ENCODE measurements around the gene UMAD1. TPM values are rescaled to one million over a fixed set of nuclear protein-coding genes. Genes with fewer than 3 reads are reported as not detected.

UMAD1 gene
- total RNA-seq, 1 donor from 2014 or later: 14.3 TPM

DNA sequence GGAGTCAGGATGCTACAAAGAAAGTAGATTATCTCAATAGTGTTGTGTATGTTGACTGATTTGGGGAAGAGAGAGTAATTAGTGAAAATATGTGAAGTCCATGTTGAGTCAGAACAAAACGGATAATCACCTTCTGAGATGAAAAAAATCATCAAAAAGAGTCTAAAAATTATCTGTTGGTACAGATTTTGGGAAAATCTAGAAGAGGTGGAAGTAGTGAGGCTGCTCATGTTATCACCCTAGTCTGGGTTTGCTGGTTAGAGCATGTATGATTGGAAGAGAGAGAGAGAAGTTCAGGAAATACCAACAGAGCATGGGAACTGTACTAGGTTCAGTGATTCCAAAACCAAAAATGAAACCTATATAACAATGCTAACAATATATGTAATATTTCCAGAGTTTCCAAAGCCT is 65.6 kb downstream of the UMAD1 start:
- DNase-seq (no peak), ATAC-seq (ENCODE audit: poor library complexity) (no peak)
- intact Hi-C loops (cut with DNase I): no loop called here

DNA sequence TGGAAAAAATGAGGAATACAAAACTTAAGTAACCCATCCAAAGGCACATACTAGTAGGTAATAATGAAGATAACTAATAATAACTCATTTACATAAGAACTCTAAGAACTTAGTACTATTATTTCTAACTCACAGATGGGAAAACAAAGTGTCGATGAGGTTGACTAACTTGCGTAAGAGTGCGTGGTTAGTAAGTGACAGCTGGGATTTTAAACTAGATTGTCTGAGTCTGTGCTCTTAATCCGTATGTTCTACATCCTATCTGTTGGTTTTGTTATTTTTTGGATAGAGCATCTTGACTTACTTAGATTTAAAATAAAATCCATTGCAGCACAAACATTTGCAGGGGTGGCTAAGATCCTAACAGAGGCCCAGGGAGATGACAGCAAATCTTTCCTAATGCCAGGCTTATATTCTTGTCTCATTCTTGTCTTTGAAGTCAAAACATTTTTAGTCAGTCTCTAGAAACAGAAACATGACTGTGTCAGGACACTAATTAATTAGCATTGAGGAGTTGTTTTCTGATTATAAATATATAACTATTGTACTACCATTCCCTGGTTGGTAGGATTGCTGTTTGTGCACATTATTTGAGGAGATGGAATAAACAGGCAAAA is 66.1 kb downstream of the UMAD1 start:
- no peak for ATAC-seq (ENCODE audit: poor library complexity)
- intact Hi-C loops (cut with DNase I): no loop called here
- no peak for DNase-seq

DNA sequence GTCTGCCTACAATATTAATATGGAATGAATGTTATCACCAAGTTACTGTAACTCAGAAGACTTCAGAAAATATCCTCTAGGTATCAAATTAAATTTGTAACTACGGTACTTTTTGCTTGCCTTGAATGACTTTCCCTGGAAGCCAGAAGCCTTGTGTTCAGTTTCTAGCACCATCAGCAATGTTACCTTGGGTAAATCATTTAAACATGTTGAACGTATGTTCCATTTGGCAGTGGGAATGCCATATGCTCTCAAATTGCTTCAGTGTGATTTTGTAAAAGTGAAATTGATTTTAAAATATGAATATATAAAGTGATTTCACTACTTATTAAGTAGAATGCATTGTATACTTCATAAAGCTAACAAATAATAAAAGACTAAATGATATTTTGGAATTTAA is 66.7 kb downstream of the UMAD1 start:
- DNase-seq: no peak
- ATAC-seq (ENCODE audit: poor library complexity): no peak
- intact Hi-C loops (cut with DNase I): no loop called here

DNA sequence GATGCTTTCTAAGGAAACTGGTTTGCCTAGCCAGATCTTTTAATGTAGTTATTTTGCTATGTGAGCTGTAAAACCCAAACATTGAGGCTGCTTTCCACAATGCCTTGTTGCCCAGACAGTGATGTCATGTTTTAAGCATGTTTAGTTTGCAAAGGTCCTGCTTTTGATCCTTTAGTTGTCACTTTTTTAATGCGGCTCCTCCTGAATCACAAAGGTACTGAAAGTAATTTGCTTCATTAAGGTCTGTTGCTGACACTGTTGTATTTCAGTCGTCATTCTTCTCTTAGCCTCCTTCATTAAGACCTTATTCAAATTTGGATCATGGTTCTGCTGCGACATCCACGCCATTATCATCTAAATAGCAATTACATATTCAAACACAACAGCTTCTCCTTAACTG is 67.3 kb downstream of the UMAD1 start:
- no peak for DNase-seq
- intact Hi-C loops (cut with DNase I): no loop called here
- peak; percentile 26 for ATAC-seq (ENCODE audit: poor library complexity)

DNA sequence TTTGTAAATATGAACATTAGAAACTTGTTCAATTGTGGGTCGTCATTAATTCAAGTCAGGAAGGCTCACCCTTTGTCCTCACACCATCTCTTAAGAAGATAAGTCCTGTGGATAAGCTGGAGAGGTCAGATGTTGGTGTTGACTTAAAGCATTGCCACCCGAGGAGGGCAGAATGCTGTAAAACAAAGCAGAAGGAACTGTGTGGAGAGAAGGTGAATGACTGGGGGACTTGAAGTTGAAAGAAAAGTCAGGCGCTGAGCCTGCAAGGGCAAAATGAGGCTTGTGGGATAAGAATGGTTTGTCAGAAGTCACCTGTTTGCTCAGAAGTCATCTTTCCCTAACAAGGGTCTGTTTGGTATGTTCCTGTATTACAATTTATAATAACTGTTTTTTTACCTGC is 68.7 kb downstream of the UMAD1 start:
- no peak for ATAC-seq (ENCODE audit: poor library complexity)
- DNase-seq: no peak
- intact Hi-C loops (cut with DNase I): no loop called here

DNA sequence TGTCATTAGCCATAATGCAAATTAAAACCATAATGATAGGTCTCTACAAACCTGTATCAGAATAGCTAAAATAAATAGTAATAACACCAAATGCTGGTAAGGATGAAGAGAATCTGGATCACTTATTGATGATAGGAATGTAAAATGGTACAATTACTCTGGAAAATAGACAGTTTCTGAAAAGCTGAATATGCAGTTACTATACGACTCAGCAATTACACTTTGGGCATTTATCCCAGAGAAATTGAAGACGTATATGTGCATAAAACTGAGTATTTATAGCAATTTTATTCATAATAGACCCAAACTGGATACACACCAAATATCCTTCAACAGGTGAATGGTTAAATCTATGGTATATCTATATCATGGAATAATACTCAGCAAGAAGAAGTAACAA is 69.9 kb downstream of the UMAD1 start:
- ATAC-seq (ENCODE audit: poor library complexity) (no peak), DNase-seq (no peak)
- intact Hi-C loops (cut with DNase I): no loop called here

DNA sequence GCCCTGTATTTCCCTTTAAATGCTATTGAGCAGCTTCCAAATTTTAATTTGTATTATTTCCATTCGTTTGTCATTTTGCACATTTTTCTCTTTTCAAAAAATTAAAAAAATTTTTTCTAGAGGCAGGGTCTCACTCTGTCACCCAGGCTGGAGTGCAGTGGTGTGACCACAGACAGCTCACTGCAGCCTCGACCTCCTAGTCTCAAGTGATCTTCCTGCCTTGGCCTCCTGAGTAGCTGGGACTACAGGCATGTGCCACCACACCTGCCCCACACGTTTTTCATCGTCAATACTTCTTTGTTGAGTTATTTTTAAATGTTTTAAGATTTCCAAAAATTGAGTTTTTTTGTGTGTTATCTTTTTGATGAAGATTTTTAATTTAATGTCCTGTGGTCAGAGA is 73.2 kb downstream of the UMAD1 start:
- ATAC-seq (ENCODE audit: poor library complexity) (no peak), DNase-seq (no peak)
- intact Hi-C loops (cut with DNase I): no loop called here

DNA sequence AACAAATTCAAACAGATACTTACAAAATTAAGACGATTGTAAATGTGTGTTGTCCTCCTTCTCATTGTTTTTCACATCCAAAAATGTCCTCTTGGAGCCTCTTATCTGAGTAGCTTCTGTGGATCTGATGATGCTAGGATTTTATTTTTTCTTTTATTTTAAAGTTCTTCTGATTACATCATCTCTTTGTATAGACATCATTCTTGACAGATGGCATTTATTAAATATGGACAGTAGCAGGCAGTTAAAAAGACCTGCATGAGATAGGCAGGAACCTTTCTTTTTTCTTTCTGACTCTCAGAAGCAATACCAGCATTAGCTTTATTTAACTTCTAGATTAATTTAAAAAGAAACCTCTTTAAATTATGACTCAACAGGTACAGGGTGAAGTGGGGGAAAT is 77.9 kb downstream of the UMAD1 start, which contains the start of gene RPA3:
RPA3 (minus strand) TSS at position 116 of the 400 bp plus-strand sequence. CDS start 78,189 bp downstream, outside the sequence.
- DNase-seq (no peak), ATAC-seq (ENCODE audit: poor library complexity) (no peak)
- intact Hi-C loops (cut with DNase I): no loop called here

DNA sequence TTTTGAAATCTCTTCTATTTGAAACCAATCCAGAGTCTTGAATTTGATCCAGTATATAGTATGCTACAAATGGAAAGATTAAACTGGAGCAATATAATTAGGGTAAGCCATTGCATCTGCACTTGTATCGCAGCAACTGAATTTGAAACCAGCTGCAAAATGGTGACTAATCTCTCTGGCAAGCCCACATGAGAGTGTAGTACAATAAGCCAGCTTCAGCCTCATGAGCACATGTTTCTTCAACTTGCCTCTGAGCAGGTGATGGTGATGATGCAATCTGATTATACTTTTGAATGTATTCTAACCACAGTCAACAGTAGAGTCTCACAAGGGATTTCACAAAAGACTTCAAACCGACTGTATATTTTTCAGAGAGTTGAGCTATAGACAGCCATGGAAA is 78.7 kb downstream of the UMAD1 start:
- ATAC-seq (ENCODE audit: poor library complexity) (peak; percentile 77), DNase-seq (no peak)
- intact Hi-C loops (cut with DNase I): no loop called here

DNA sequence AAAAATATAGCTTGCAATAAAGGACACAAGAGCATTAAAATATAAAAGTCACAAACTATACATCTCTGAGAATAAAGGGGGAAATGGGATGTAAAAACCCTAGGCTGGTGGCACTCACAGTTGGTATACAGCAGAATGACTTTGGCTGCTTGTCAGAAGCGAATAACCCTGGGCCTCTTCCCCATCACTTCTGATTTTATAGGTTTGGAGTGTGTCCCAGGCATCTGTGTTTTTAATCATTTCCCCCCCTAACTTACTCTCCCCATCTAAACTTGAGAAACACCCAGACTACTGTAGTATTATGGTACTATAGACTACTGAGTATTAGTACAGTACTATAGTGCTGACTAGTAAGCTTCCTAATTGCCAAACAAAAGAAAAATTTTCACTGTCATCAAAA is 79.6 kb downstream of the UMAD1 start:
- ATAC-seq (ENCODE audit: poor library complexity) (no peak), DNase-seq (no peak)
- intact Hi-C loops (cut with DNase I): no loop called here

DNA sequence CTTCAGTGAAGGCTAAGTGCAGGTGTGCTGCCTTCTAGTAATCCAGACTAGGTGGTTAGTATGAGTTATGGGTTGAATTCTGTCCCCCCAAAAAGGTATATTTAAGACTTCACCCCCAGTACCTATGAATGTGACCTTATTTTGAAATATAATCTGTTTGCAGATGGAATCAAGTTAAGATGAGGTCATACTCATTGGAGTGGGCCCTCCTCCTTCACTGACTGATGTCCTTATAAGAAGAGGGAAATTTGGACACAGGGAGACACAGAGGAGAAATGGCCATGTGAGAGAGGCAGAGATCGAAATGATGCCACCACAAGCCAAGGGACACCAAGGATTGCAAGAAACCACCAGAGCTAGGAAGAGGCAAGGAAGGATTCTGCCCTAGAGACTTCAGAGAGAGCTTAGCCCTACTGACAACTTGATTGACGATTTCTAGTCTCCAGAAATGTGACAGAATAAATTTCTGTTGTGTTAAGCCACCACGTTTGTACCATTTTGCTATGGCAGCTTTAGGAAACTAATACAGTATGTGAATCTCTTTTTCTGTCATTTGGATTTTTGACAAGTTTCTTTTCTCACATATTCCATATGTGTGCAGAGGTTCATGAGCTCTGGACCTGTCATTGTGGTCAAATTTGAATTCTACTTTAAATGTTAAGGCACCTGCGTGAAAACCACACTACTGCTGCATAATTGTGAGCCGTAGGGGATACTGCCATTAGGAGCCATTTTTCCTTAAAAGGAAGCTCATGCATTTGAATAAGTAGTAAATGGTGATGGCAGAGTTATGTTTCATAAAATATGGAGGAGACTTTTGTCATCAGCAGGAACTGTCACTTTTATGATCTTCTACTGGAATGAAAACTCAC is 80.4 kb downstream of the UMAD1 start:
- DNase-seq (no peak), ATAC-seq (ENCODE audit: poor library complexity) (no peak)
- intact Hi-C loops (cut with DNase I): no loop called here

DNA sequence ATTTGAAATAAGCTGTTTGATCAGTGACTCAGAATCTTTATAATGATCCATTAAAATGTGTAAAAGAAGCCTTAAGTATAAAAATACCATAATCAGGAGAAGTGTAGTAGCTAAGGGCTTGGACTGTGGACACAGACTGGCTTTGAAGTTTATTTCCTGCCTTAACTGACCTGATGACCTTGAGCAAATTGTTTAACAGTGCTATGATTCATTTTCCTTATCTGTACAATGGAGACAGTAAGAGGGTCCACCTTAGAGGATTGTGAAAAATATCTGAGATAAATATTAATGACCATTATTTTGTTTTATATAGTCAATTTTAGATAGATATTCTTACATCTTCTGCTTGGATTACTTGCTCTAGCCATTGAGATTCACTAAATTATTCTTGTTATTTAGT is 91.2 kb downstream of the UMAD1 start:
- ATAC-seq (ENCODE audit: poor library complexity) (no peak), DNase-seq (no peak)
- intact Hi-C loops (cut with DNase I): no loop called here

DNA sequence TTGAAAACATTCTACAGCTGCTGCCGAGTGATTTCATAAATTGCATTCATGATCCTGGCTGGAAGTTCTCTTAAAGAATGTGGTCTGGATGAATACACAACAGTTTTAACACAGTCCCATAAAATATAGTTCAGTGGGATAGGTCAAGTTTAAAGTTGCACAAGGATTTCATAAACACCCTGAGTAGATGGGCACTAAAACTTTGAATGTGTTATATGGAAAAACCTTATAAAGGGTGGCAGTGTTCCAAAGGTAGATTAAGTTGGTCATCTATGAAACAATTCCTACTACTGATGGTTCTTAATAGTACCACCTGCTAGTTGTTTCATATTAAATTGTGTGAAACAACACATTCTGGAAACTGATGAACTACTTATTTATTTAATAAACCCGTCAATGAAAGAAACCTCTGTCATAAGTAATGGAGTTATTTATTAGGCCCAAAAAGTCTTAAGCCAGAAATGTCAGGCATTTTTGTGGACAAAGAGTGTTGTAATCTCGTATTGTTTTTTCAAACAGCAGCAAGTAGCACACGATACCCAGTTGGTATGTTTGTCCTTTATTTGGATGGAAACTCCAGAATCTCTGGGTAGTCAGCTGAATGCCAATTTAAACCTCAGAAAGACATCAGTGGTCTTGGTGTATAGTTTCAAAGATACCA is 92.2 kb downstream of the UMAD1 start:
- intact Hi-C loops (cut with DNase I): no loop called here
- ATAC-seq (ENCODE audit: poor library complexity) (no peak), DNase-seq (no peak)

DNA sequence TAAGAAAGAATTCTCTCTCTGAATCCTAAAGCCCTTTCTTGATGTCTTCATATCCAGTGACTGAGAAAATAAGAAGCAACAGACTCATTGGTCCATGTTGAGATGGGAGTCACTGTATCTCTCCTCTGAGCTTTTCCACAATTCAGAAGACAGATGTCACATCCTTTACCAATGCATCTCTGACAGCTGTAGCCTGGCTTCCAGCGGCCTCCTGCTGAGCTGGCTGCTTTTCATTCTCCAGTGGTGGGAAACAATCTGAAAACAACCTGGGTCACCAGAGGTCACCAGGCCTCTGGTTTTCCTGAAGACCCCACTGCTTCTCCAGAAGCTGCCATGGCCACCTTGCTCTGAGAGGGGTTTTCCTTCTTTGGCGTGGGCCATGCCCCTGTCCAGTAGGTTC is 96.1 kb downstream of the UMAD1 start:
- DNase-seq (no peak), ATAC-seq (ENCODE audit: poor library complexity) (no peak)
- intact Hi-C loops (cut with DNase I): no loop called here

DNA sequence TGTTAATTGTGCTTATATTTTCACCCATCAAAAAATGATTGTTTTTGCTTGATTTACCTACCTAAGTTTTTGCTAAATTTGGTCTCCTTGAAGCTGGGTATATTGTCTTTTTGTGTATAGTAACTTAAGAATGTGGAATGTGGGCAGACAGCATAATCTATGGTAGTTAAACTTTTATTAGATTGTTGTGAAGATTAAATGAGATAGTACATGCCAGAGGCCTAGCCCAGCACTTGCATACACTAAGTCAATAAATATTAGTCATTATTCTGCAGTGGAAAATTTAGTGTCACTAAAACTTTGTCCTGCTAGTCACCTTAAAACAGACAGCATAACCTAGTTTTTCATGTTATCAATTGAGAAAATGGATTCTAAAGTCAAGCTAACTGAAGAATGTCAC is 97.1 kb downstream of the UMAD1 start:
- ATAC-seq (ENCODE audit: poor library complexity) (no peak), DNase-seq (no peak)
- intact Hi-C loops (cut with DNase I): no loop called here

DNA sequence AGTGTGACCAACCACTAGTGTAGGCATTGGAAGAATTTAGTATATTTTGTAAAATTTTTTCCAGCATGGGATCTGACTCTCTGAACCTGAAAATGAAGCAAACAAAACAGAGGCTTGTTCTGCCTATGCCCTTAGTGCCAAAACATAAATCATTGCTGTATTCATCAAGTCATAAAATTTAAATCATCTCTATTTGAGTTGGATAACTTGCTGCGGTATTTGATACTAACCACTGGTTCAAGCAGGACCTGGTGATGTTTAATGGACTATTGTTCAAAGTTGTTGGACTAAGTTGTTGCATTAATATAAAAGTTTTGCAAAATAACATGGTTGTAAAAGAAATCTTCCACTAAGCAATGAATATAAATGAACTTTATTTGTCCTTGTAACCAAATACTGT is 97.6 kb downstream of the UMAD1 start:
- intact Hi-C loops (cut with DNase I): no loop called here
- ATAC-seq (ENCODE audit: poor library complexity) (no peak), DNase-seq (no peak)

DNA sequence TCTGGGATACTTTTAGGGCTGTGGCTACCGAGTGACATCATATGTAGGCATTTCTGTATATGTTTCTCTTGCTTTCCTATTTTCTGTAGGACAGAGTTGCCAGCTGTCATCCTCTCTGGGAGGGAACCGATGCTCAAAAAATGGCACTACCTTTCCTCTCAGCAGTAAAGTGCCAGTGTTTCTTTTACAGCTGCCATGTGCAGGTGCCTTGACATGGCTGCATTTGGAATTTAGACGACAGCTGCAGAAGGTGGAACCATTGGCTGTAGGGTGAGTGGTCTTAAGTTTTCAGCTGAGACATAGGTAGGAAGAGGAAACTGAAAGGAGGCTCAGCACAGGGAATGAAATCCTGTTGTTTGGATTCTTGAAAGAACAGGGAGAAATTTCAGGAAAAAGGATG is 98.1 kb downstream of the UMAD1 start:
- DNase-seq: no peak
- ATAC-seq (ENCODE audit: poor library complexity): no peak
- intact Hi-C loops (cut with DNase I): no loop called here

DNA sequence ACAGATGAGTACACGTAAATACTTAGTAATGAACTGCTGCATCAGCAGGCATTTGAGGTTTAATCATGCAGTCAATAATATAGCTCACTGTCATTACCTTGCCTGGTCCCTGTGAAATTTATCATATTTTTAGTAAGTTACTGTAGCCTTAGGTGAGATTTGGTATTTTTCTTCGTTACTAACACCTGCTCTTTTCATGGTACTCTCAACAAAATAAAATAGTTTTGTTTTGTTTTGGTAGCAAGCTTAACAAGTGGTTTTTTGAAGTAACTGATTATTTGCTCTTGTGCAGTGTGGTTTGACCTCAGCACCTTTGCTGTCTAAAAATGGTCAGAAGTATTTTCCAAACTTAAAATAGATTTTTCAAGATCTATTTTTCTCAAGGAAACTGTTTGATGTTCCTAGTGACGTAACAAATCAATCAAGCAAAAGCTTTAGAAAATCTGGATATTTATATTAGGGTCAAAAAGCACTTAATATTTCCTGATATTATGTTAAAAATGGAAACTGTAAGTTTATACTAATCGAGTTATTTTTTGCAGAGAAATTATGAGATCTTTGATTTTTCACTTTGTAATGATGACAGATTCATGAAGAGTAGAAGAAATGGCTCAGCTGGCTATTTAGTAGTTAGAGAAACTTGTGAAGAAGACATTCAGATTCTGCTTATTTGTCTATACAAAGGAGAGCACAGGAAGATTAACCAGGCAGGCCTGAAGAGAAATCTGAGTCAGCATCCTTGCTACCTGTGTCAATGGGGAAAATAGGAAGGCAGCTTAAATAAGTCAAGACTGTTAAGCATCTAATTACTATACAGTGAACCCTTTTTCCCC is 98.9 kb downstream of the UMAD1 start:
- DNase-seq (no peak), ATAC-seq (ENCODE audit: poor library complexity) (no peak)
- intact Hi-C loops (cut with DNase I): no loop called here

DNA sequence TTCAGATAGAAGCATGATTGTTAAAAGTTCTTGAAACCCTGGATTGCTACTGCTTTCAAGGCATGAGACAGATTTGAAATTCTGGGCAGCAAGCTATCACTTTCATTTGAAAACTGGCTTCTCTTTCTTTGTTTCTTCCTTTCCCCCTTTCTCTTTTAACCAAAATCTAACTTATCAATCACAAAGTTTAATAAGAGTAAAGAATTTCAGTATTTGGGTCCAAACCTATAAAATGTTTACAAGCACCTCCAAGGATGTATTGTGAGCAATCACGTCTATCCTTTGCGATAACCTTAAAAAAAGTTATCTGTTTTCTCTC is 99.4 kb downstream of the UMAD1 start:
- no peak for DNase-seq
- ATAC-seq (ENCODE audit: poor library complexity): no peak
- intact Hi-C loops (cut with DNase I): no loop called here
